SHP77 treated with DMSO at 0.1 percent for 48 hours (cell line): ENCODE data around the gene TRANK1.
A peak's percentile ranks its signal among the peaks of the same experiment; 100 is the strongest.
"Not testable (repeated sequence)": the region's sequence is repeated elsewhere in the genome, so short reads cannot be mapped to it uniquely, and the experiment has no call there.

Source experiments
- DNase-seq: peaks from one replicate; lab custom pipeline; 2025; lab: John Stamatoyannopoulos, UW

Gene TRANK1

GRCh38 chr3:36944641-36945270 lies at the start of gene TRANK1:
Gene TRANK1, minus strand, starts transcription at chr3:36945054. Its CDS starts 245 bp downstream, at chr3:36944809.
- no peak for DNase-seq

GRCh38 chr3:36993326-36994283 lies 48.8 kb upstream of the TRANK1 start, which contains the start of gene MLH1:
Gene MLH1, plus strand, starts transcription at chr3:36993518. Its CDS starts 30 bp downstream, at chr3:36993548.
- DNase-seq = no peak

- DNase-seq = no peak
Measured at GRCh38 chr3:36992806-36993325, 48.0 kb upstream of the TRANK1 start, which contains the start of gene EPM2AIP1. Gene EPM2AIP1, minus strand, starts transcription at chr3:36993131. Its CDS starts 54 bp downstream, at chr3:36993077.

GRCh38 chr3:36991923-36992805 lies 47.3 kb upstream of the TRANK1 start:
- no peak for DNase-seq

GRCh38 chr3:36991147-36991546 lies 46.3 kb upstream of the TRANK1 start:
- no peak for DNase-seq

DNA sequence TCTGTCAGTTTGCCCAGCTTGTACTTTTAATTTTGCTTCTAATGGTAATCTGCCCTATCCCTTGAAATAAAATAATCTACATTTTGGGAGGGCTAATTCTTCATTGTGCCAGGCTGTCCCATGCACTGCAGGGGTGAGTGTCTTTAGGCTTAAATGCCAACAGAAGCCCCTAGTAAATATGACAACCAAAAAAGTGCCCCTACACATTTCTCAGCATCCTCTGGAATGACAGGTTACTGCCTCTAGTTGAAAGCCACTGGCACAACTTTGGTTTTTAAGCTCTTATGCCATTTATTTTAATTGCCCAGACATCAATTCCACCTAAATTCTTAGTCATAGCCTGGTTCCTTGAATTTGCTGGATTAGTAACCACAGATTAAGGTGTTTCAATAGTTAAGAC lies 44.7 kb upstream of the TRANK1 start:
- DNase-seq = no peak

- DNase-seq = no peak
Measured at GRCh38 chr3:36989005-36989404, 44.2 kb upstream of the TRANK1 start.

DNA sequence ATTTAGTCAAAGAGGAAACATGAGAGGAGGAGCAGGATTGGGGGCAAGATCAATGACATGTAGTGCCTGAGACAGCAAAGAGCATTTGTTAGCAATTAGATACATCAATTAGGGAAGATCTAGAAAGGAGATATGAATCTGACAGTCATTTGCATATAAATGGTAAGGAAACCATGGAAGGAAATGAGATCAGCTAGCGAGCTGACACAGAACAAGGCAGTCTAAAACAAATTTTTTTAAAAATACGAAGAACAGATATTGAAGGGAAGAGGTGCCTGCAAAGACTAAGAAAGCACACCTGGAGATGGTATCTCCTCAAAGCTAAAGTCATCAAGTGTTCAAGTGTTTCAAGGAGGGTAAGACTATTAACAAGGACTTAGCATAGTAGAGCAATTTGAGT lies 43.5 kb upstream of the TRANK1 start:
- DNase-seq = no peak

DNA sequence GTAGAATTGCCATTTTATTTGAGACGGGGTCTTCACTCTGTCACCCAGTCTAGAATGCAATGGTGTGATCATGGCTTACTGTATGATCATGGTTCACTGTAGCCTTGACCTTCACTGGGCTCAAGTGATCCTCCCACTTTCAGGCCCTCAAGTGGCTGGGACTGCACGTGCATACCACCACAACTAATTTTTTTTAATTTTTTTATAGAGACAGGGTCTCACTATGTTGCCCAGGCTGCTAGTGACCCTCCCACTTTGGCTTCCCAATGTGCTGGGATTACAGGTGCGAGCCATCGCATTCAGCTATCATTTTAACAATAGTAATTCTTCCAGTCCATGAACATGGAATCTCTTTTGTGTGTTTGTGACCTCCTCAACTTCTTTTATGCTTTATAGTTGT lies 36.2 kb upstream of the TRANK1 start:
- DNase-seq = no peak

DNA sequence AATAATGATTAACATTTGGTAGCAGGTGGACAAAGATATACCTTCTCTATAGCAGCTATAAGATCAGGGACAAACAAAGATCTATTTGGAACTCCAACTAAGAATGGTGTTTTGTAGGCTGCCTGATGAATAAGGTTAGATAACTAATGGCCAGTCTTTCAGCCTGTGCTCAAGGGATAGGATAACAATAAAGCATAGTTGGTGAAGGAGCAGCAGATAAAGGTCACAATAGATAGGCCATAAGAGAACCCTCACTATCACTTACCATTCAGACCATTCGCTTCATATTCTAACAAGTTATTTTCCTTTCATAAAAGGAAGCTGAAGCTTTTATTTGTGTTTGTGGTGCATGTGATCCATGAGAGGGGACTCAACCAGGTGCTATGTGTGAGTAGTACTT lies 28.3 kb upstream of the TRANK1 start:
- no peak for DNase-seq

DNA sequence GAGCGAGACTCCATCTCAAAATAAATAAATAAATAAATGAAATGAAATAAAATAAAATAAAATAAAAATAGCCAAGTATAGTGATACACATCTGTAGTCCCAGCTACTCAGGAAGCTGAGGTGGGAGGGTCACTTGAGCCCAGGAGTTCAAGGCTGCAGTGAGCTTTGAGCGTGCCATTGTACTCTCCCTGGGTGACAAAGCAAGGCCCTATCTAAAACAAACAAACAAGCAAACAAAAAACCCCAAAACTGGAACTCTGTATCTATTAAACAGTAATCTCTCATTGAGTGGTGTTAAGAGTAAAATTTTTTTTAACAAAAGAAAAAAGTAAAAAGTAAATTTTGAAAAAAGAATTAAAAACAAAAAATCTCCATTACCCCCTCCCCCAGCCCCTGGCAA lies 27.3 kb upstream of the TRANK1 start:
- DNase-seq = no peak

- peak; percentile 48 for DNase-seq
Measured at GRCh38 chr3:36969540-36970432, 24.9 kb upstream of the TRANK1 start.

DNA sequence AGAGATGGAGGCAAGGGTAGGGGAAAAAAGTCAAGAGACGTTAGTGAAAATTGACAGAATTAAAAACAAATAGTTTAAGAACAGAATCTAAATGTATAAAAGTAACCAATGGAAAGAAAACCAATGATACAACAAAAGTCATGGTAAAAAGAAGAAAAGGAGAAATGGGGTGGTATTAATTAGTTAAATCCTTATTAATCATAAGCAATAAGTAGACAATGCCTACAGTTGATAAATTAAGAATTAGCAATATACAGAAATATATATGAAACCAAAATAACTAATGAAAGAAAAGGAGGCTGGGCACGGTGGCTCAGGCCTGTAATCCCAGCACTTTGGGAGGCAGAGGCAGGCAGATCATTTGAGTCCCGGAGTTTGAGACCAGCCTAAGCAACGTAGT lies 24.2 kb upstream of the TRANK1 start:
- DNase-seq = no peak

DNA sequence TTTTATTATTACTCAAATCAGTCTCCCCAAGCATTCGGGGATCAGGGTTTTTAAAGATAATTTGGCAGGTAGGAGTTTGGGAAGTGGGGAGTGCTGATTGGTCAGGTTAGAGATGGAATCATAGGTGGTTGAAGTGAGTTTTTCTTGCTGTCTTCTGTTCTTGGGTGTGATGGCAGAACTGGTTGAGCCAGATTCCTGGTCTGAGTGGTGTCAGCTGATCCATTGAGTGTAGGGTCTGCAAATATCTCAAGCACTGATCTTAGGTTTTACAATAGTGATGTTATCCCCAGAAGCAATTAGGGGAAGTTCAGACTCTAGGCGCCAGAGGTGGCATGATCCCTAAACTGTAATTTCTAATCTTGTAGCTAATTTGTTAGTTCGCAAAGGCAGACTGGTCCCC lies 20.6 kb upstream of the TRANK1 start:
- DNase-seq = no peak

DNA sequence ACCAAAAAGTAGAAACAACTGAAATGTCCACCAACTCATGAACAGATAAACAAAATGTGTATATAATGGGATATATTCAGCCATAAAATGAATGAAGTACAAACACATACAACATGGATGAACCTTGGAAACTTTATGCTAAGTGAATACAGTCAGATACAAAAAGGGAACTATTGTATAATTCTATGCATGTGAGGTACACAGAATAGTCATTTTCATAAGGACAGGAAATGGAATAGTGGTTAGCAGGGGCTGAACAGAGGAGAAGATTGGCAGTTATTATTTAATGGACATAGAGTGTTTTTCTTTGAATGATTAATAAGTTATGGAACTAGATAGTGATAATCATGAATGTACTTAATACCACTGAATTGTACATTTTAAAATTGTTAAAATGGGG lies 20.0 kb upstream of the TRANK1 start:
- DNase-seq = no peak

- DNase-seq = no peak
Measured at GRCh38 chr3:36964331-36964730, 19.5 kb upstream of the TRANK1 start.

DNA sequence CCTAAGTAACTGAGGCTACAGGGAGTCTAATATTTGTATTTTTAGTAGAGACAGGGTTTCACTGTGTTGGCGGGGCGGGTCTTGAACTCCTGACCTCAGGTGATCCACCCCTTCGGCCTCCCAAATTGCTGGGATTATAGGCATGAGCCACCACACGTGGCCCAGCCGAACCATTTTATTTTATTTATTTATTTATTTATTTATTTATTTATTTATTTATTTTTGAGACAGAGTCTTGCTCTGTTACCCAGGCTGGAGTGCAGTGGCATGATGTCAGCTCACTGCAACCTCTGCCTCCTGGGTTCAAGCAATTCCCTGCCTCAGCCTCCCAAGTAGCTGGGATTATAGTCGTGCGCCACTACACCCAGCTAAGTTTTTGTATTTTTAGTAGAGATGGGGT lies 18.2 kb upstream of the TRANK1 start:
- DNase-seq = not testable (repeated sequence)

DNA sequence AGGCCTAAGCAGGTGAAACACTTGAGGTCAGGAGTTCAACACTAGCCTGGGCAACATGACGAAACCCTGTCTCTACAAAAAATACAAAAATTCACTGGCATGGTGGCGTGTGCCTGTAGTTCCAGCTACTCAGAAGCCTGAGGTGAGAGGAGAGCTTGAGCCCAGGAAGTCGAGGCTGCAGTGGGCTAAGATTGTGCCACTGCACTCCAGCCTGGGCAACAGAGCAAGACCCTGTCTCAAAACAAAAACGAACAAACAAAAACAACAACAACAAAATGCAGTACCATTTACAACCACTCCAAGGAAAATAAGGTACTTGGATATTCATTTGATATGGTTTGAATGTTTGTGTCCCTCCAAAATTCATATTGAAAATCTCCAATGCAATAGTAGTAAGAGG lies 15.6 kb upstream of the TRANK1 start:
- DNase-seq = no peak

DNA sequence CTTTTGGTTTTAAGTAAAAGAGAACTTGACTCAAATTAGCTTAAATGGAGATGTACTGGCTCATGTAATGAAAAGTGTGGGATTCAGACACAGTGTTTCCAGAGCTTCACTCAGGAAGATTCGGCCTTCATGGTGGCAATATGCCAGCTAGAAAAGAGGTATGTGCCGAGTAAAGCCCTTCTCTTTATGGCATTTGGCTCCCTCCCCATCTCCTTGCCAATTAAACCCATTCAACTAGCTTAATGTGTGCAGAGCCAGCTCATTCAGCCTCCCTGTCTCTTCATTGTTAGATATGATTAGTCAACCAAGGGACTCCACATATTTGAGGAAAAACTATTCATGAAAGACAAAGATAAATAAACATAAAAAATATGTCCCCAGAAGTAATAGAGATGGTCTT lies 15.0 kb upstream of the TRANK1 start:
- peak; percentile 4 for DNase-seq

- no peak for DNase-seq
Measured at GRCh38 chr3:36957862-36958686, 13.2 kb upstream of the TRANK1 start.
